Activated naive CD4-positive, alpha-beta T cell treated with anti-CD3 and anti-CD28 coated beads, Interleukin-2, amount 50 U/mL, for 72 hours (primary cell): ENCODE data around the gene HSBP1L1. TPM values are rescaled to one million over a fixed set of nuclear protein-coding genes. Genes with fewer than 3 reads are reported as not detected.

Experiments used
- ATAC-seq, 2 donors: fragments of 150-1000 bp; cut with Tn5 transposase; 2 replicates each; pipeline ENCODE4 v1.10.0; 2021; ENCODE audit warnings: mild to moderate bottlenecking in 2 of 2, moderate library complexity in 2 of 2
- DNase-seq, 2 donors: peaks; one replicate each; pipeline ENCODE4 v3.0.0; 2021 to 2022; ENCODE audit warnings: low spot score in 2 of 2
- H3K27ac Mint-ChIP-seq, 2 donors: one replicate each; pipeline ENCODE4 v1.8.0; 2022; ENCODE audit warnings: mild to moderate bottlenecking in 2 of 2, mixed read lengths in 2 of 2
- H3K36me3 Mint-ChIP-seq, 2 donors: one replicate each; pipeline ENCODE4 v1.8.0; 2022; ENCODE audit warnings: mixed read lengths in 2 of 2
- H3K9me3 Mint-ChIP-seq, 2 donors: one replicate each; pipeline ENCODE4 v1.8.0; 2022; ENCODE audit warnings: mixed read lengths in 2 of 2
- total RNA-seq, 2 donors: library from RNA; stranded (reverse); gene quantifications; one replicate each; pipeline ENCODE4 v1.2.3, GENCODE V29; 2022

The HSBP1L1 gene
- total RNA-seq, 2 donors from 2014 or later = 5.9 to 21.6 TPM

- peak in 1 of 2 donors; percentile 51 for DNase-seq
- peak; percentile 54 to 72 for ATAC-seq
Measured at GRCh38 chr18:79962835-79963657, 1.4 kb upstream of the HSBP1L1 start.

GRCh38 chr18:79963658-79964329 is 649 bp upstream of the HSBP1L1 start:
- ATAC-seq (no peak), DNase-seq (no peak)
- Mint-ChIP-seq H3K27ac (peak overlapping the region; percentile 59 to 68), H3K36me3 (no peaks in the 10 kb centered on the region), H3K9me3 (no peaks in the 10 kb centered on the region)

More at GRCh38 chr18:79962835-79963657, 1.4 kb upstream of the HSBP1L1 start:
- peak overlapping the region in 1 of 2 donors; percentile 59 for H3K27ac Mint-ChIP-seq
- H3K36me3 Mint-ChIP-seq = no peaks in the 10 kb centered on the region
- H3K9me3 Mint-ChIP-seq = no peaks in the 10 kb centered on the region

- no peaks in the 10 kb centered on the region for H3K36me3 Mint-ChIP-seq
- peak overlapping the region; percentile 84 to 91 for H3K27ac Mint-ChIP-seq
- ATAC-seq = peak; percentile 11 to 25
- DNase-seq = no peak
- H3K9me3 Mint-ChIP-seq = no peaks in the 10 kb centered on the region
Measured at GRCh38 chr18:79965119-79965902, 868 bp downstream of the HSBP1L1 start.

- peaks cover 9 to 15% of the 10 kb centered on the region in 2 donors for H3K36me3 Mint-ChIP-seq
- no peak overlapping the region for H3K27ac Mint-ChIP-seq
- no peak for DNase-seq
- no peaks in the 10 kb centered on the region for H3K9me3 Mint-ChIP-seq
- ATAC-seq = no peak
Measured at GRCh38 chr18:79970419-79971133, 6.1 kb downstream of the HSBP1L1 start.

- H3K9me3 Mint-ChIP-seq = no peaks in the 10 kb centered on the region
- H3K27ac Mint-ChIP-seq = peak overlapping the region in 1 of 2 donors; percentile 77
- ATAC-seq = no peak
- H3K36me3 Mint-ChIP-seq = peaks cover 9 to 15% of the 10 kb centered on the region in 2 donors
- no peak for DNase-seq
Measured at GRCh38 chr18:79971211-79971952, 6.9 kb downstream of the HSBP1L1 start.

GRCh38 chr18:79971986-79972385 is 7.5 kb downstream of the HSBP1L1 start:
- DNase-seq (no peak), ATAC-seq (no peak)
- Mint-ChIP-seq H3K36me3 (peaks cover 9 to 15% of the 10 kb centered on the region in 2 donors), H3K9me3 (no peaks in the 10 kb centered on the region), H3K27ac (peak overlapping the region in 1 of 2 donors; percentile 77)

GRCh38 chr18:79972720-79973119 is 8.3 kb downstream of the HSBP1L1 start:
- Mint-ChIP-seq H3K36me3 (peaks cover 9 to 15% of the 10 kb centered on the region in 2 donors), H3K27ac (peak overlapping the region in 1 of 2 donors; percentile 89), H3K9me3 (no peaks in the 10 kb centered on the region)
- no peak for ATAC-seq
- DNase-seq = no peak

GRCh38 chr18:79973517-79973916 is 9.1 kb downstream of the HSBP1L1 start:
- DNase-seq (no peak), ATAC-seq (no peak)
- no peak overlapping the region for H3K27ac Mint-ChIP-seq
- H3K36me3 Mint-ChIP-seq = peaks cover 9 to 15% of the 10 kb centered on the region in 2 donors
- H3K9me3 Mint-ChIP-seq = no peaks in the 10 kb centered on the region

GRCh38 chr18:79974025-79974654 is 9.7 kb downstream of the HSBP1L1 start:
- Mint-ChIP-seq H3K9me3 (no peaks in the 10 kb centered on the region), H3K36me3 (peaks cover 9 to 15% of the 10 kb centered on the region in 2 donors), H3K27ac (no peak overlapping the region)
- DNase-seq (no peak), ATAC-seq (no peak)

GRCh38 chr18:79975043-79975442 is 10.6 kb downstream of the HSBP1L1 start:
- ATAC-seq = no peak
- Mint-ChIP-seq H3K9me3 (no peaks in the 10 kb centered on the region), H3K27ac (peak overlapping the region in 1 of 2 donors; percentile 22), H3K36me3 (peaks cover 9 to 15% of the 10 kb centered on the region in 2 donors)
- no peak for DNase-seq

- Mint-ChIP-seq H3K27ac (peak overlapping the region in 1 of 2 donors; percentile 22), H3K9me3 (no peaks in the 10 kb centered on the region), H3K36me3 (peaks cover 9 to 15% of the 10 kb centered on the region in 2 donors)
- no peak for ATAC-seq
- no peak for DNase-seq
Measured at GRCh38 chr18:79975985-79976680, 11.7 kb downstream of the HSBP1L1 start.

GRCh38 chr18:79979843-79980242 is 15.4 kb downstream of the HSBP1L1 start:
- ATAC-seq = no peak
- Mint-ChIP-seq H3K36me3 (peaks cover 0 to 24% of the 10 kb centered on the region in 2 donors), H3K9me3 (no peaks in the 10 kb centered on the region), H3K27ac (peak overlapping the region; percentile 49 to 79)
- DNase-seq = no peak

GRCh38 chr18:79980585-79980984 is 16.1 kb downstream of the HSBP1L1 start:
- ATAC-seq (no peak), DNase-seq (no peak)
- H3K27ac Mint-ChIP-seq = no peak overlapping the region
- peaks cover 0 to 24% of the 10 kb centered on the region in 2 donors for H3K36me3 Mint-ChIP-seq
- no peaks in the 10 kb centered on the region for H3K9me3 Mint-ChIP-seq

GRCh38 chr18:79982736-79983135 is 18.3 kb downstream of the HSBP1L1 start:
- Mint-ChIP-seq H3K36me3 (peaks cover 10 to 35% of the 10 kb centered on the region in 2 donors), H3K9me3 (no peaks in the 10 kb centered on the region), H3K27ac (peak overlapping the region; percentile 55 to 79)
- ATAC-seq = peak; percentile 58 to 87
- DNase-seq = peak in 1 of 2 donors; percentile 31

GRCh38 chr18:79983253-79983652 is 18.8 kb downstream of the HSBP1L1 start:
- no peak for DNase-seq
- peak overlapping the region in 1 of 2 donors; percentile 55 for H3K27ac Mint-ChIP-seq
- peaks cover 12 to 35% of the 10 kb centered on the region in 2 donors for H3K36me3 Mint-ChIP-seq
- no peaks in the 10 kb centered on the region for H3K9me3 Mint-ChIP-seq
- no peak for ATAC-seq
